ENCODE measurements around the gene TSEN2.

DNA sequence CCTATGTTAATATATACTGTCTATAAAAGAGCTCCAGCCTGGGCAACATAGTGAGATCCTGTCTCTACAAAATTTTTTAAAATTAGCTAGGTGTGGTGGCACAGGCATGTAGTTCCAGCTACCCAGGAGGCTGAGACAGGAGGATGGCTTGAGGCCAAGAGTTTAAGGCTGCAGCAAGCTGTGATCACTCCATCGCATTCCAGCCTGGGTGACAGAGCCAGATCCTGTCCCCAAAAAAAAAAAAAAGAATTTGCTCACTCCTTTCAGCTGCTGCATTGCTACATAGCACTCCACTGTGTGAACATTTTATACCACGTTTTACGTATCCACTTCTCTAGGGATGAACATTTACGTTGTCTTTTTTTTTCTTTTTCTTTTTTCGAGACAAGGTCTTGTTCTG lies 6.0 kb upstream of the TSEN2 start:
- TF ChIP-seq, protein P1, sequence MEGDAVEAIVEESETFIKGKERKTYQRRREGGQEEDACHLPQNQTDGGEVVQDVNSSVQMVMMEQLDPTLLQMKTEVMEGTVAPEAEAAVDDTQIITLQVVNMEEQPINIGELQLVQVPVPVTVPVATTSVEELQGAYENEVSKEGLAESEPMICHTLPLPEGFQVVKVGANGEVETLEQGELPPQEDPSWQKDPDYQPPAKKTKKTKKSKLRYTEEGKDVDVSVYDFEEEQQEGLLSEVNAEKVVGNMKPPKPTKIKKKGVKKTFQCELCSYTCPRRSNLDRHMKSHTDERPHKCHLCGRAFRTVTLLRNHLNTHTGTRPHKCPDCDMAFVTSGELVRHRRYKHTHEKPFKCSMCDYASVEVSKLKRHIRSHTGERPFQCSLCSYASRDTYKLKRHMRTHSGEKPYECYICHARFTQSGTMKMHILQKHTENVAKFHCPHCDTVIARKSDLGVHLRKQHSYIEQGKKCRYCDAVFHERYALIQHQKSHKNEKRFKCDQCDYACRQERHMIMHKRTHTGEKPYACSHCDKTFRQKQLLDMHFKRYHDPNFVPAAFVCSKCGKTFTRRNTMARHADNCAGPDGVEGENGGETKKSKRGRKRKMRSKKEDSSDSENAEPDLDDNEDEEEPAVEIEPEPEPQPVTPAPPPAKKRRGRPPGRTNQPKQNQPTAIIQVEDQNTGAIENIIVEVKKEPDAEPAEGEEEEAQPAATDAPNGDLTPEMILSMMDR (conservative IDR thresholded peaks at IDR 0.05 in 1 of 2, IDR thresholded peaks at IDR 0.05 in 1 of 2; ENCODE audit: extremely low read depth in 1 of 2, insufficient read depth in 1 of 2, low read depth in 1 of 2, low read length in 2 of 2) = no peak
- no peak for TF ChIP-seq EZH2 (IDR thresholded peaks at IDR 0.05; ENCODE audit: borderline replicate concordance, low read length)

All from mammary epithelial cell (primary cell).